HEK293T (cell line): ENCODE measurements around the gene ACACB.

Source experiments
- ARNT ChIP-seq: fragments of 450-650 bp; IDR thresholded peaks from 2 replicates; pipeline ENCODE4 v1.6.1; 2017; ENCODE audit warnings: mild to moderate bottlenecking
- BHLHE40 ChIP-seq: fragments of 450-650 bp; IDR thresholded peaks from 2 replicates; pipeline ENCODE4 v1.6.1; 2016; ENCODE audit warnings: mild to moderate bottlenecking, moderate library complexity, borderline replicate concordance
- ELF4 ChIP-seq: fragments of 450-650 bp; IDR thresholded peaks from 2 replicates; pipeline ENCODE4 v1.6.1; 2017; ENCODE audit warnings: antibody characterized with exemption
- FOXA1 ChIP-seq: fragments of 450-650 bp; IDR thresholded peaks from 2 replicates; pipeline ENCODE4 v1.6.1; 2016; ENCODE audit warnings: mild to moderate bottlenecking
- FOXK2 ChIP-seq: fragments of 450-650 bp; IDR thresholded peaks from 2 replicates; pipeline ENCODE4 v1.6.1; 2016; ENCODE audit warnings: mild to moderate bottlenecking
- FOXM1 ChIP-seq: fragments of 450-650 bp; IDR thresholded peaks from 2 replicates; pipeline ENCODE4 v1.6.1; 2017; ENCODE audit warnings: mild to moderate bottlenecking, borderline replicate concordance
- HDGF ChIP-seq: fragments of 450-650 bp; IDR thresholded peaks from 2 replicates; pipeline ENCODE4 v1.6.1; 2017; ENCODE audit warnings: antibody characterized with exemption, borderline replicate concordance
- L3MBTL2 ChIP-seq: fragments of 450-650 bp; conservative IDR thresholded peaks from 2 replicates; pipeline ENCODE4 v1.6.1; 2016; ENCODE audit warnings: mild to moderate bottlenecking
- NFRKB ChIP-seq: fragments of 450-650 bp; IDR thresholded peaks from 2 replicates; pipeline ENCODE4 v1.6.1; 2016; ENCODE audit warnings: mild to moderate bottlenecking, moderate library complexity
- SP1 ChIP-seq: fragments of 450-650 bp; IDR thresholded peaks from 2 replicates; pipeline ENCODE4 v1.6.1; 2017
- SUZ12 ChIP-seq: fragments of 450-650 bp; IDR thresholded peaks from 2 replicates; pipeline ENCODE4 v1.6.1; 2016; ENCODE audit warnings: mild to moderate bottlenecking
- TARDBP ChIP-seq: fragments of 450-650 bp; IDR thresholded peaks from 2 replicates; pipeline ENCODE4 v1.6.1; 2016
- ZNF384 ChIP-seq: fragments of 450-650 bp; IDR thresholded peaks from 2 replicates; pipeline ENCODE4 v1.6.1; 2016
- TF ChIP-seq, protein P1 (sequence below): fragments of 450-650 bp; IDR thresholded peaks from 2 replicates; pipeline ENCODE4 v1.6.1; 2016

DNA sequence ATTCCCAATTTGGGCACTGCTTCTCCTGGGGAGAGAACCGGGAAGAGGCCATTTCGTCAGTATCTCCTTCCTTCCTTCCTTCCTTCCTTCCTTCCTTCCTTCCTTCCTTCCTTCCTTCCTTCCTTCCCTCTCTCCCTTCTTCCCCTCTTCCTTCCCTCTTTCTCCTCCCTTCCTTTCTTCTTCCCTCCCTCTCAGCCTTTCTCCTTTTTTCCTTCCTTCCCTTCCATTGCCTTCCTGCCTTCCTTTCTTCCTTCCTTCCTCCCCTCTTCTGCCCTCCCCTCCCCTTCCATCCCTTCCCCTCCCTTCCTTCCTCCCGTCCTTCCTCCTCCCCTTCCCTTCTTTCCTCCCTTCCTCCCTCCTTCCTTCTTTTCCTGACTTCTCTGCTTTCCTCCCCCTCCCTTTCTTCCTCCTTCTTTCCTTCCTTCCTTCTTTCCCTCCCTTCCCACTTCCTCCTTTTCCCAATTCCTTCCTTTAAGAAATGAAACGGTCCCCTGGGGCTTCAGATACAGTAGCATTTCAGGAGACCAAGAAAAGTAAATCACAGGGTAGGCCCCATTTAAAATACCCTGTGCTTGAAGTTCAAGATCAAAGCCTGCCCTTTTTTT is 71.8 kb downstream of the ACACB start:
- no peak for TF ChIP-seq SP1
- no peak for TF ChIP-seq ELF4
- no peak for TF ChIP-seq FOXM1
- no peak for TF ChIP-seq SUZ12
- TF ChIP-seq BHLHE40, result no peak
- TF ChIP-seq, protein P1, sequence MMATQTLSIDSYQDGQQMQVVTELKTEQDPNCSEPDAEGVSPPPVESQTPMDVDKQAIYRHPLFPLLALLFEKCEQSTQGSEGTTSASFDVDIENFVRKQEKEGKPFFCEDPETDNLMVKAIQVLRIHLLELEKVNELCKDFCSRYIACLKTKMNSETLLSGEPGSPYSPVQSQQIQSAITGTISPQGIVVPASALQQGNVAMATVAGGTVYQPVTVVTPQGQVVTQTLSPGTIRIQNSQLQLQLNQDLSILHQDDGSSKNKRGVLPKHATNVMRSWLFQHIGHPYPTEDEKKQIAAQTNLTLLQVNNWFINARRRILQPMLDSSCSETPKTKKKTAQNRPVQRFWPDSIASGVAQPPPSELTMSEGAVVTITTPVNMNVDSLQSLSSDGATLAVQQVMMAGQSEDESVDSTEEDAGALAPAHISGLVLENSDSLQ, result no peak
- TF ChIP-seq FOXA1, result no peak
- no peak for TF ChIP-seq ZNF384
- TF ChIP-seq ARNT, result no peak
- TF ChIP-seq NFRKB, result no peak
- no peak for TF ChIP-seq L3MBTL2
- TF ChIP-seq FOXK2, result no peak
- no peak for TF ChIP-seq HDGF
- TF ChIP-seq TARDBP, result no peak
